Measurements from ENCODE around the gene HJURP.

The HJURP gene

DNA sequence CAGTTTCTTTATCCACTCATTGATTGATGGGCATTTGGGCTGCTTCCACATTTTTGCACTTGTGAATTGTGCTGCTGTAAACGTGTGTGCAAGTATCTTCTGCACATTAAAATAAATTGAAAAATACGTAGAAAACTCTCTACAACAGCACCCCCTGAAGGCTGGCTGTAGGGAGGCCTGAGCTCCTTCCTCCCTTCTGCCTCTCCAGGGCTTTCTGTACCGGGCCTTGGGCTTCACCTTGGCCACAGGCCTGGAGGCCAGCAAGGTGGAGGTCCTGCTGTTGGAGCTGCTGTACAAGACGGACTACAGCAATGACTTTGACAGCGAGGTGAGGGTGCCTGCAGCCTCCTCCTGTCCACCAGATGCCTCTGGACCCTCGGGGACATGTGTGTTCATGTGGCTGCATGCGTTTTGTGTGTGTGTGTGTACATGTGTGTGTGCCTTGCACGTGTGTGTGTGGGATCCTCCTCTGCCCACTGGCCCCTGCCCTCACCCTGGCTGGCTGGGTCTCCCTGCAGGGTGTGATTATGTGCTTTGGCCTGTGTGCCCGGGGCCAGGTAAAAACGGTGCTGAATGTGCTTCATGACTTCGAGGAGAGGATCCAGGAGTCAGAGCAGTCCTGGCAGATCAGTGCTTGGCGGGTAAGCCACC, 47.0 kb downstream of the HJURP start:
- H3K27me3 ChIP-seq (replicated peaks; ENCODE audit: control insufficient read depth, insufficient read depth, low read length), result no peaks in the 10 kb centered on the region; the same call in none of the 2 replicates
- no peak for DNase-seq (ENCODE audit: extremely low read depth, insufficient read length)
- no peaks in the 10 kb centered on the region for H3K36me3 ChIP-seq (ENCODE audit: control insufficient read depth, insufficient read depth, low read length)
- no peak overlapping the region for H3K4me3 ChIP-seq (replicated peaks; ENCODE audit: low read depth, low read length)
- TF ChIP-seq, protein P1, sequence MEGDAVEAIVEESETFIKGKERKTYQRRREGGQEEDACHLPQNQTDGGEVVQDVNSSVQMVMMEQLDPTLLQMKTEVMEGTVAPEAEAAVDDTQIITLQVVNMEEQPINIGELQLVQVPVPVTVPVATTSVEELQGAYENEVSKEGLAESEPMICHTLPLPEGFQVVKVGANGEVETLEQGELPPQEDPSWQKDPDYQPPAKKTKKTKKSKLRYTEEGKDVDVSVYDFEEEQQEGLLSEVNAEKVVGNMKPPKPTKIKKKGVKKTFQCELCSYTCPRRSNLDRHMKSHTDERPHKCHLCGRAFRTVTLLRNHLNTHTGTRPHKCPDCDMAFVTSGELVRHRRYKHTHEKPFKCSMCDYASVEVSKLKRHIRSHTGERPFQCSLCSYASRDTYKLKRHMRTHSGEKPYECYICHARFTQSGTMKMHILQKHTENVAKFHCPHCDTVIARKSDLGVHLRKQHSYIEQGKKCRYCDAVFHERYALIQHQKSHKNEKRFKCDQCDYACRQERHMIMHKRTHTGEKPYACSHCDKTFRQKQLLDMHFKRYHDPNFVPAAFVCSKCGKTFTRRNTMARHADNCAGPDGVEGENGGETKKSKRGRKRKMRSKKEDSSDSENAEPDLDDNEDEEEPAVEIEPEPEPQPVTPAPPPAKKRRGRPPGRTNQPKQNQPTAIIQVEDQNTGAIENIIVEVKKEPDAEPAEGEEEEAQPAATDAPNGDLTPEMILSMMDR (IDR thresholded peaks at IDR 0.05; ENCODE audit: insufficient read depth, low read length, poor library complexity, severe bottlenecking), result no peak

DNA sequence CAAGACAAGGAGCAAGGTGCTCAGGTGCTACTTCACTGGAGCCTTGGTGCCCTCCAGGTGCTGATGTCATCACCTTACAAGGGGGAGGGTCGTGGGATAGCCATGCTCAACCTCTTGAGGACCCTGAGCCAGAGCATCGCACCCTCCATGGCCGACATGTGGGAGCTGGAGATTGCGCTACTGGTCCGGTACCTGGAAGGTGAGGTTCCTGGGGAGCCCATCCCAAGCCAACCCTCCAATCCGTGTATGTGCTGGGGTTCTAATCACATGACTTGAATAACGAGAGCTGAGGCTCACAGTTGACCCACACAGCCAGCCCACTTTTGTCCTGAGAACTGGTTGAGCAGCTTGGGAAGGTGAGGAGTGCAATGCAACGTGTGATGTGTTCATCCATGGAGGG, 50.3 kb downstream of the HJURP start:
- Histone ChIP-seq H3K27me3 (replicated peaks; ENCODE audit: control insufficient read depth, insufficient read depth, low read length) (no peaks in the 10 kb centered on the region; the same call in none of the 2 replicates), H3K36me3 (ENCODE audit: control insufficient read depth, insufficient read depth, low read length) (no peaks in the 10 kb centered on the region), H3K4me3 (replicated peaks; ENCODE audit: low read depth, low read length) (no peak overlapping the region)
- TF ChIP-seq, protein P1 (IDR thresholded peaks at IDR 0.05; ENCODE audit: insufficient read depth, low read length, poor library complexity, severe bottlenecking), result no peak
- DNase-seq (ENCODE audit: extremely low read depth, insufficient read length), result no peak

DNA sequence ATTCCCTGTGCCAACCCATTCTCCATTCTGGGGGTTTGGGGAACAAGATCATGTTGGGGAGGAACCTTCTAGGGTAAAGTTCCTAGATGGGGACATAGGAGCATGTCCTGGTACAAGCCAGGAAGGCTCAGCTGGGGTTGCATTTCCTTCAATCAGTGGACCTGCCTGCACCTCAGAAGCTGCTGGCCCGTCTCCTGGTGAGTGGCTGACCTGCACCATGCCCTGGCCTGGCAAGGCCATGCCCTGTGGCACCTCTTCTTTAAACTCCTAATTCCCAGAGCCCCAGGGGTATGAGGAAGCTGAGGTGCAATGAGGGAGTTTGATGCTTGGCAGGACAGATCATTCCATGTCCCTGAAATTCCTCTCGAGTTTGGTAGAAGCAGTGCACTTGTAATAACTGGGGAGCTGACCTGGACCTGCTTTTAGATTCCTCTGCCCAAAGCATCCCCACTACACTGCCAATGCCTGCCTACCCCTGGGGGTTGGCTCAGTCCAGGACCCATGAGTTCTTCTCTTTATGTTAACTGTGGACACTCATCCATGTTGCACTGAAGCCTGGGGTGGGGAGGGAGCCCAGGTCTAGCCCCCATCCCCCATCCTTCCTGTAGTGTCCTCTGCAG, 50.9 kb downstream of the HJURP start:
- TF ChIP-seq, protein P1 (IDR thresholded peaks at IDR 0.05; ENCODE audit: insufficient read depth, low read length, poor library complexity, severe bottlenecking), result no peak
- H3K36me3 ChIP-seq (ENCODE audit: control insufficient read depth, insufficient read depth, low read length), result no peaks in the 10 kb centered on the region
- H3K4me3 ChIP-seq (replicated peaks; ENCODE audit: low read depth, low read length), result no peak overlapping the region
- H3K27me3 ChIP-seq (replicated peaks; ENCODE audit: control insufficient read depth, insufficient read depth, low read length), result no peaks in the 10 kb centered on the region; the same call in 1 of the 2 replicates
- no peak for DNase-seq (ENCODE audit: extremely low read depth, insufficient read length)

DNA sequence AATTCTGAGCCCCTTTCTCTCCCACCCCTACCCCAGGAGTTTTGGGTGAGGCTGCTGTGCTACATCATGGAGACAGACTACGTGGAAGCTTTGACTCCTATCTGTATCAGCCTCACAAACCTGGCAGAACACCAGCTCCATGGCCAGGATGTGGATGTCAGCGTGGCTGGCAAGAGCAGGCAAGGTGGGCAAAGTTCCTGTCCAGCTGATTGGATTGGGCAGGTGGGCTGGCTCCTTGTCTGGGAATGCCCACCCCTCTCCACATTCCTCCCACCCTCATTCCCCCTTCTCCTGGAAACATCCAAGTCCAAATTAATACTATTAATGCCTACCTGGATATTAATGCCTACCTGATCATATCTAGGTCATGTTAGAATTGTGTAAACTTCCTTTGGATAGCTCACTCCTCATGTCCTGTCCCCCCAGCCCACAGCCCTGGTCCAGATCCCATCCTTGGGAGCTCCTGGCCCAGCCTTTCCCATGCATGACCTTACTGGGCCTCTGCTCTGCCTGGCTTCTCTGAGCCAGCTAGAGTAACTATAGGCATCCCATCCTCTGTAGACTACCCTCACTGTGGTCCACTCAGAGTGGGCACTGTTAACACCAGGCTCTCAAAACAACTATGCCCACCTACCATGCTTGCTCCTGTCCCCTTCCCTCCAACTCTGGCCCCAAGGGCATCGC, 52.1 kb downstream of the HJURP start:
- Histone ChIP-seq H3K27me3 (replicated peaks; ENCODE audit: control insufficient read depth, insufficient read depth, low read length) (no peaks in the 10 kb centered on the region; the same call in 1 of the 2 replicates), H3K36me3 (ENCODE audit: control insufficient read depth, insufficient read depth, low read length) (no peaks in the 10 kb centered on the region), H3K4me3 (replicated peaks; ENCODE audit: low read depth, low read length) (no peak overlapping the region)
- no peak for DNase-seq (ENCODE audit: extremely low read depth, insufficient read length)
- TF ChIP-seq, protein P1 (IDR thresholded peaks at IDR 0.05; ENCODE audit: insufficient read depth, low read length, poor library complexity, severe bottlenecking), result no peak

DNA sequence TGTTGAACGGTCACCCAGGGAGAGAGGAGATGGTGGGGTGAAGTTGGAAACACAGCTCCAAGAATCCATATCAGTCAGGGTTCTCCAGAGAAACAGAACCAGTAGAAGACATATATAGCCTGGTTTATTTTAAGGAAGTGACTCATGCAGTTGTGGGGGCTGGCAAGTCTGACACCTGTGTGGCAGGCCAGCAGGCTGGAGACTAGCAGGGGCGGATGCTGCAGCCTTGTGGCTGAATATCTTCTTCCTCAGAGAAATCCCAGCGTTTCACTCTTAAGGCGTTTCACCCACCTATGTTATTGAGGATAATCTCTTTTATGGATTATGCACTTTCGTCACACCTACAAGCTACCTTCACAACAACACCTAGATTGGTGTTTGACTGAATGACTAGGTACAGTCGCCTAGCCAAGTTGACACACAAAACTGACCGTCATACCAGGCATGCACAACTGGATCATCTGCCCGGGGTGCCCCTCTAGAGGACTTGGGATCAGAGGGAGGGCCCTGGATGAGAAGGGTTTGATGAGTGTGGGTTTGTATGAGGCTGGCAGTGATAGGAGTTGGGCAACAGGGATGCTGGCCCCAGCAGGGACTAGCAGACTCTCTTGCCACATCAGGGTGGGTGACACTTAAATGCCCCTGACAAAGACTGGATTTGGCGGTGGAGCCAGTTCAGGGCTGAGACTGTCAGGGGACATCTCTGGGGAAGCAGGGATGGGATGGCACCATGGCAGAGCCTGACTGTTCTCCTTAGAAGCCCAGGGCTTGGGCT, 52.8 kb downstream of the HJURP start:
- TF ChIP-seq, protein P1 (IDR thresholded peaks at IDR 0.05; ENCODE audit: insufficient read depth, low read length, poor library complexity, severe bottlenecking), result no peak
- H3K4me3 ChIP-seq (replicated peaks; ENCODE audit: low read depth, low read length), result no peak overlapping the region
- no peak for DNase-seq (ENCODE audit: extremely low read depth, insufficient read length)
- no peaks in the 10 kb centered on the region; the same call in 1 of the 2 replicates for H3K27me3 ChIP-seq (replicated peaks; ENCODE audit: control insufficient read depth, insufficient read depth, low read length)
- no peaks in the 10 kb centered on the region for H3K36me3 ChIP-seq (ENCODE audit: control insufficient read depth, insufficient read depth, low read length)

Measured in GM06990 (cell line).